DMS 273 (cell line): ENCODE results near the gene LRRC8D.

Experiments used
- DNase-seq: peaks from one replicate; lab custom pipeline; 2025; ENCODE audit not compliant: unreplicated experiment; lab: John Stamatoyannopoulos, UW

The LRRC8D gene

GRCh38 chr1:89832496-89833127, 11.8 kb downstream of the LRRC8D start:
- DNase-seq = no peak

DNA sequence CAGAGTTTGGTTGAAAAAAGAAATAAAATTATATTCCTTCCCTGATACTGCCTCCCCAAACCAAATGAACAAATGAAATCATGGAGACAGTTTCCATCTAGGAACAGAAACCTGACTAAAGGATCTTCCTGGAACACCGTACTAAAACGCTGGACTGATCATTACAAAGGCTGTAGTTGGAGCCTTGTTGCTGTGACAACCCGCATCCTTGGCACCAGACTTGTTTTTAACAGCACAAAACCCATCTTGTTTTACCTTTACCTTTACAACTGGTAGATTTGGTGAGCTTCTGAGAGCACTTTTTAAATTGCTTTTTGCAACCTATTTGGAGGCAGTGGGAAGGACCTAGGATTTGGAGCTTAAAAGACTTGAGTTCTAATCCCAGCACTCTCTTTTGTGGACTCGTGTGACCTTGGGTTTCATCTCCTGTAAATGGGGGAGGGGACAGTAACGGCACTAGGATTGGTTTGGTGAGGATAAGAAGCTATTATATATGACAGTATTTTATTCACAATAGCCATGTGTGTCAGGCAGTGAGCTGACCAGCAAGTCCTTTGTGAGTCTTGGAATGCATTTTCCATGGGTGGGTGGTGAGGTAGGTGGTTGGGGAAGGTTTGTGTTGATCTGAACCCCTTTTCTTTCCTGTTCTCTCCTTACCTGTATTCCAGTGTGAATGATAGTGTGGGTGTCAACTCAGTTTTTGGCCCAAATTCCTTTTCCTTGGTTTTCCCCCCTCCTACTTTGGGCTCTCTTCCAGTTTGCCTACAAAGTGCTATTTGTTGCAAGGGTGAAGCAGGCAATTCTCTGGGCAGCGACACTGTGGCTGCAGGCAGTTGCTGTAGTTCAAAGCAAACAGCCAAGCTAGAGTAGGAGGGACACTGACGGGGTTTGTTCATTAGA, 12.6 kb downstream of the LRRC8D start:
- no peak for DNase-seq

GRCh38 chr1:89834083-89834704, 13.4 kb downstream of the LRRC8D start:
- no peak for DNase-seq

DNA sequence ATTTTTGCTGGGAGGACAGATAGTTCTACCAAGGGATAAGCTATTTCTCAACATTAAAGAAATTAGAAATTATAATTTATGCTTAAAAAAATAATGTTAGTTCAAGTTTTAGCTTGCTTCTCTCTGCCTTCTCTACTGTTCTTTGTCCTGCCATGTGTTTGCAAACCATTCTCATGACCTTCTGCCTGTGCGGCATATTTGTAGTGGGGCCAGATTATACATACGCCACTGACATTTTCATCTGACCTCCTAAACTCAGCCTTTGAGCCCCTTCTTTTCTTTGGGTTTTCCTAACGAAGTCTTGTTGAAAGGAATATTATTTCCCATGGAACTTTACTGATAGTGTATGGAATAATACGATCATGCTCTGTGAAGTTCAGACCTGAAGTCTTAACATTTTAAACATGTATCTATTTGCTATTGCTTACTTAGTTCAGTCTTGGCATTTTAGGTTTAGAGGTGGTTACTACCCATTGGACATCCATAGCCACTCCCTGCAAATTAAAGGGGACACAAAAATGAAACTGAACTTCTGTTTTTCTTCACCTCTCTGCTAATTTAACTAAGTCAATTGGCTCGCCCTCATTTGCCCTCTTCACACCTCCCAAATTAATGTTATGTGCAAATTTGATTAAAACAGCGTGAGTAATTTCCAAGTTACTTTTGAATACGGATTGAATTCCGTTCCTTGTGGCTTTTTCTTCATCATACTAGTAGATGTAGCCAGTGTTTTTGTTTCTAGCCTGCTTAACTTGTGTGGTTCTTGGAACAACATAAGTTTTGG, 15.6 kb downstream of the LRRC8D start:
- DNase-seq = no peak

- no peak for DNase-seq
Observed at GRCh38 chr1:89837036-89837481, 16.2 kb downstream of the LRRC8D start.

- DNase-seq = no peak
Observed at GRCh38 chr1:89837510-89837909, 16.7 kb downstream of the LRRC8D start.

DNA sequence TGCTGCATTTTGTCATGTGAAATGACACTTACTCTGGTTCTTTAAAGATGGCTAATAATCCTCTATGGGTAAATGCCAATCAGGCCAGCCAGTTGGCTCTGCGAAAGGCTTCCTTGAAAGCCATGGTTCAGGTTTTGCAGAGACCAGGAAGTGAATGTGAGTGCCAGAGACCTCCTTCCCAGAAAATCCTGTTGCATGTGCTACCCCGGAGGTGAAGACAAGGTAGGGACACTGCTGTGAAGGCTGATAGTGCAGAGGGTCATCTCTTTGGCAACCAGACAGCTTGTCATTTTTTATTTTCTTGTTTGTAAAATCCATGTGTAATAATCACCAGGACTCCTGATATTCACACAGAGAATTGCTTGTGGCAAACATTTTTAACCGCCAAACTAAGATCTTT, 18.7 kb downstream of the LRRC8D start:
- no peak for DNase-seq

GRCh38 chr1:89841507-89841906, 20.7 kb downstream of the LRRC8D start:
- DNase-seq = no peak

DNA sequence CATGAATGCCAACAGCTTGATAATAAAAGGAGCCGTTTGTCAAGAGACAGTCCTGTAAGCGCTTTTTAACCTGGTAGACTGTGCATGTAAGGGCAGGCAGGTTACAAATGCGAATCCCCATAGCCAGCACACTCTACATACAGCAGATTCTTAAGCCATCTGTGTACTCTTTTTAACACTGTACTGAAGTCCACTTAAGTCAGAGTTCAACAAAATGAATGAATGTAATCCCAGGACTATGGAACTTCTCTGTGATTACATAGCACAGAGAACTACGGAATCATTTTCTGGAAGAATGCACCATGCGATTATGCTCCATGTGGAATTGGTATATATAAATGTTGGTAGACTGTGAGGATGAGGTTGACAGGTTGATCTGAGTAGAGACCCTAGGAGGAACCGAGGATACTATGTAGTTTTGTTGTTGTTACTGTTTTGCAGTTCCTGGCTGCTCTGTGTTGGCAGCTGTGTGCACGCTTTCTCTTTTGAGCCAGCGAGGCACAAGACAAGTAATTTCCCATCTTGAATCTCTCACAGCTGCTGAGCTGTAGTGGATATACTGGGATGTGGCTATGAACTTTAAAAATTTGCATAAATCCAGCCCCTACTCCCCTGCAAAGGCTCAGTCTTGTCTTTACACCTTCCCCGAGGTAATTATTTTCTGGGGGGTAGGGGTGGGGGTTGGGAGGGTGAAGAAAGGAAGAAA, 21.9 kb downstream of the LRRC8D start:
- DNase-seq = no peak

DNA sequence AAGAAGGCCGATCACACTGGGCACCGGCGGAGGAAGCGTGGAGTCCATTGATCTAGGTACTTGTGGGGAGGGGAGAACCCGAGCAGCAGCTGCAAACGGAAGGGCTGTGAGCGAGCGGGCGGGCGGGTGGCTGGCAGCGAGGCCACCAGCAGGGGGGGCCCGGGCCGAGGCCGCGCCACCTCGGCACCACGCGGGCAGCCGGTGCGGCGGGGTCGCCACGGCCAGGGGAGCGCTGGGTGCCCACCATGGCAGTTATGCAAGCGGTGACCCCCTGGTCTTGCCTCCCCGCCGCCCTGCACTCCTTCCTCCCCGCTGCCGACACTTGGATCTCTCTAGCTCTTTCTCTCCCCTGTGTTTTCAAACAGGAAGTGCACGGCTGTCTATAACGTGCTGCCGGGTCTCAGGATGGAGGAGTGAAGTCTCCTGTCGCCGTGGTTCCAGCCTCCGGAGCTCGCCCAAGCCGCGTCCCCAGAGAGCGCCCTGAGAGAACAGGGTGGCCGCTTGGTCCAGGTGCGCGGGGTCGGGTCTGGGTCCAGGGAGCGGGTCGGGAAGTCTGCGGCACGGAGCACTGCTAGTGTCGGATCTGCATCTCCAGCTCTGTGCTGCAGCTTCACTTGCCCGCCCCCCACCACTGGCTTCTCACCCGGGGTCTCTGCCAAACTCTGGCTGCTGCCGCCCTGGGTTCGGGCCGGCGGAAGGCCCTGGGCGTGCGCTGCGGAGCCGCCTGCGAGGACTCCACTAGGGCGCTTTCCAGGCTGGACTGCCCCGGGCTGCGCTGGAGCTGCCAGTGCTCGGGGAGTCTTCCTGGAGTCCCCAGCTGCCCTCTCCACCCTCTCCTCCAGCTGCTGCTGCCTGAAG, 22.7 kb downstream of the LRRC8D start:
- DNase-seq = no peak

DNA sequence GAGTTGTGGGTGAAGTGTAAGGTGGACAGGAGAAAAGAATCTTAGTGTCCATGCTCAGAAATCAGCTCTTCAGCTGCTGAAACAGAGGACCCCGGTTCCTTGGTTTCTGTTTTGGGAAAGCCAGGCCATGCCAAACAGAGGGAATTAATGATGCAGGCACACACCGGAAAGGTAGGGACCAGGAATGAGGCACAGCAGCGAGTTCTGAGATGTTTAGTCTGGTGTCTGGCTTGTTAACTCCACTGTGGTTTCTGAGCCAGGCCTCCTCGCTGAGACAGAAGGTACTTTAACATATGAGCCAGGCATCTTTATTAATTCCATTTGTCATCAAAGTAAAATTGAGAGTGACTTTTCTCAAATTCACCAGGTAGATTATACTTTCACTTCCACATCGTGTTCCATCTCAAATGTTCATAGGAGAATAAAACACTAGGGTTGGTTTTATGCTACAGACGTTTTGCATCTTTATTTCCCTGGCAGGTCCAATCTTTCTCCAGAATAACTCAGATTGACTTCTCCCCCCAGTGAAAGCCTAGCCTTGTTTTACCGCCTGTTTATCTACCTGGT, 23.5 kb downstream of the LRRC8D start:
- DNase-seq = no peak

DNA sequence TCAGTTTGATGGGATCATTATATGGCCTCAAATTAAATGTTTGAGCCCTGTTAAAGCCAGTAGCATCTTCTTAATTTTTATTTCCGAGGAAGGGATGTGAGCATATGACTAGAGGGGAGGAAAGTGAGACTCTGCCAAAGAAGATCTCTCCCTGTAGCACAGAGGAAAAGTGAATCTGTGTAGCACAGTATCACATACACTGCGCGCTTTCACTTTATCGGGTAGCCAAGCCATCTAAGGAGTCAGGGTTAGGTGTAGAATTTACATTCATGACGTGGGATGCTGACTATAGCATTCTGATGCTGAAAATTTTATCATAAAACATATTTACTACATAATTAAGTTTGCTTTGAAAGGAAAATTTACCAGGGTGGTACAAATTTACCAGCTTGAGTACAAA, 24.0 kb downstream of the LRRC8D start:
- DNase-seq = no peak

GRCh38 chr1:89847191-89847729, 26.4 kb downstream of the LRRC8D start:
- DNase-seq = no peak

DNA sequence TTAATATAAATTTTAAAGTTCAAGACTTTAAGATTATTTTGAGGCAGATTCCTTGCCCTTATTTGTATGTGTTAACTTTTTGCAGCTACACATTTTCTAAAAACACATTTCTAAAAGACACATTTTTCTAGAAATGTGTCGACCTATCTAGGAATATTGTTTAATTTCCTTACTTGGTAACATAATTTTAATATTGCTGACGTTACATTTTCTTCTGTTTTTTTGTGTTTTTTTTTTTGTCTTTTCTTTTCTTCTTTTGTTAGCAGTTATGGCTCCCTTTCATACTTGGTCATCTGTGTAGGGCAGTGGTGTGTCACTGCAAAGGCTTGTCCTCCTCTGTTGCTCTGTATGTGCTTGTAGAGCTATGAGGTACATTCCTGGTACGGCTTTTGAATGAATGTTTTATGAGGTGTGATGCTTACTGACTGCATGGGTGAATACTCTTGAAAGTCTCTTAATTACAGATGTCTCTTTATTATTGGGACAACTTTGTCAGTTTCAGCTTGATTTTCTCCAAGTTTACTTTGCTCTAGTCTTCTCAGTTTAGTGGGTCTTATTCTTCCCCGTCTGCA, 30.1 kb downstream of the LRRC8D start:
- DNase-seq = no peak

DNA sequence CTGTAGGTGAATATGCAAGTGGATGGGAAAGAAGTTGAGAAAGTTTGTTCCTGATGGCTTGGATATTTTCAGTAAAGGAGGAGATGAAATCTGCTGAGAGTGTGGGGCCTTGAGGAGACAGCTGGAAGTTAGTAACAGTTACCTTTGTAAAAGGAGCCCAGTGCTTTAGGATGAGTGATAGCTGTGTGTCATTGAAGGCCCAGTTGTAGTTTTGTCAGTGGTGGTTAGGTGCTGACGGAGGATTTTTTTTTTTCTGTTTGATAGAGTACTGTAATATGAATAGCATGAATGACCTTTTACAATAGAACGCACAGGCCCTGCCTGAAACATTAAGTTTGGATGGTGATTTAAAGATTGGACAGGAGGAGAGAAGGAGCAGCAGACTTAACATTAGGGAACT, 33.3 kb downstream of the LRRC8D start:
- DNase-seq = no peak

- DNase-seq = no peak
Observed at GRCh38 chr1:89855413-89856123, 34.7 kb downstream of the LRRC8D start.

DNA sequence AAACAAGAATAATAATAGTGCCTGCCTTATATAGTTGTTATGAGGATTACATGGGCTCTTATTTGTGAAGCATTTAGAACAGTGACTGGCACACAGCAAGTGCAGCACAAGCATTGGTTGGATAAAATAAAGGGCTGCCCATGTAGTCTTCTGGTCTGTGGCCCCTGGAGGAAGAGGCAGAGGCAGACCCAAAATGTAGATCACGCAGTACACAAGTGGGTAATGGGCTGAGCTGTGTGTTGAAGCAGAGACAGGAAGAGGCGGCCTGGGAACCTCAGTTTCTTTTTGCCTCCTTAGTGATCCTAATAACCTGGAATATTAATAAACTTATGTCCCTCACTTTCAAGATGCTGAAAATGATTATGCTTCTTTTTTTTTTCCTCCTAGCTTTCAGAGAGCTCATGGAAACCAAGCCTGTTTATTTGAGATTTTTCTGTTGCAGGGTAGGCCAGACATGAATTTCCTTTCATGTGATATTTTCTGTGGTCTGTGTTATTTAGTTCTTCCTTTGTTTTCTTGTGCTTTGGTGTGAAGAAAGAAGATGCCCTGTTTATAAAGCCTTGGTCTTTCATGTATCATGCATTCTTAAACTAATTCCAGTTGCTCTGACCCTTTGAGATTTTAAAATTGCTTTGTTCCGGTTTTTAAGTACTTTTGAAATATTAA, 42.5 kb downstream of the LRRC8D start:
- no peak for DNase-seq
